ENCODE results near the gene C19orf18. TPM values are rescaled to one million over a fixed set of nuclear protein-coding genes. Genes with fewer than 3 reads are reported as not detected.

Gene C19orf18
- total and polyA plus RNA-seq, 2 of the 4 experiments (the other 2 are of a cell fraction) = 0.15 TPM; not detected in 1

GRCh38 chr19:57949296-57949695 lies 25.0 kb downstream of the C19orf18 start:
- POLR2A ChIA-PET (ENCODE audit: unreplicated experiment) = no interaction called here
- Histone ChIP-seq H3K27me3 (ENCODE audit: control insufficient read depth, insufficient read depth, low read length) (no peaks in the 10 kb centered on the region), H3K4ac (ENCODE audit: low read depth, low read length) (no peak overlapping the region), H3K4me1 (ENCODE audit: control insufficient read depth, insufficient read depth, low read length) (peaks cover 4% of the 10 kb centered on the region; the same call in 1 of the 2 replicates), H3K4me3 (ENCODE audit: insufficient read depth, low read depth, low read length) (no peak overlapping the region), H2AK9ac (replicated peaks; ENCODE audit: low read depth, low read length, poor library complexity) (no peak overlapping the region), H4K20me1 (ENCODE audit: insufficient read depth, low read length) (no peaks in the 10 kb centered on the region), H2AFZ (replicated peaks; ENCODE audit: low read length, poor library complexity) (no peak overlapping the region), H3K4me2 (ENCODE audit: low read depth, low read length) (no peak overlapping the region), H3K36me3 (ENCODE audit: control insufficient read depth, insufficient read depth, low read length) (peaks cover under 1% of the 10 kb centered on the region), H2BK15ac (ENCODE audit: low read depth, low read length) (no peak overlapping the region), H4K8ac (ENCODE audit: low read depth in 2 of 2, low read length in 2 of 2) (no peak overlapping the region), H3K9me1 (ENCODE audit: insufficient read depth, low read length) (0 out of 2 replicates have a peak, but pooled peaks cover 3% of the 10 kb centered on the region), H3K14ac (replicated peaks; ENCODE audit: low read depth, low read length) (no peak overlapping the region), H2BK5ac (ENCODE audit: low read depth, low read length, poor library complexity, severe bottlenecking) (no peak overlapping the region), H4K91ac (ENCODE audit: insufficient read depth, low read depth, low read length) (no peak overlapping the region), H3K9ac (ENCODE audit: low read depth, low read length) (no peak overlapping the region), H3K9me3 (ENCODE audit: control insufficient read depth, insufficient read depth, low read length) (peaks cover 30% of the 10 kb centered on the region), H2AK5ac (ENCODE audit: low read depth, low read length) (no peak overlapping the region), H2BK120ac (ENCODE audit: low read depth, low read length) (no peak overlapping the region), H3K27ac (ENCODE audit: insufficient read depth, low read length) (no peak overlapping the region), H3K23ac (ENCODE audit: low read depth, low read length) (no peak overlapping the region), H3K79me1 (ENCODE audit: low read depth in 1 of 2, low read length in 2 of 2) (peaks cover 16 to 17% of the 10 kb centered on the region in 2 experiments), H3K18ac (ENCODE audit: low read depth, low read length) (no peak overlapping the region), H3K56ac (ENCODE audit: extremely low read depth, insufficient read depth, low read length) (no peak overlapping the region), H4K5ac (ENCODE audit: low read depth, low read length) (no peak overlapping the region), H2BK20ac (ENCODE audit: low read depth, low read length) (no peak overlapping the region)
- TF ChIP-seq CHD1 (IDR thresholded peaks at IDR 0.05; ENCODE audit: low read depth, low read length) = no peak
- no peak for TF ChIP-seq CTCF (conservative IDR thresholded peaks at IDR 0.05; ENCODE audit: low read depth, low read length)
- TF ChIP-seq, protein P1, sequence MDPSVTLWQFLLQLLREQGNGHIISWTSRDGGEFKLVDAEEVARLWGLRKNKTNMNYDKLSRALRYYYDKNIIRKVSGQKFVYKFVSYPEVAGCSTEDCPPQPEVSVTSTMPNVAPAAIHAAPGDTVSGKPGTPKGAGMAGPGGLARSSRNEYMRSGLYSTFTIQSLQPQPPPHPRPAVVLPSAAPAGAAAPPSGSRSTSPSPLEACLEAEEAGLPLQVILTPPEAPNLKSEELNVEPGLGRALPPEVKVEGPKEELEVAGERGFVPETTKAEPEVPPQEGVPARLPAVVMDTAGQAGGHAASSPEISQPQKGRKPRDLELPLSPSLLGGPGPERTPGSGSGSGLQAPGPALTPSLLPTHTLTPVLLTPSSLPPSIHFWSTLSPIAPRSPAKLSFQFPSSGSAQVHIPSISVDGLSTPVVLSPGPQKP (IDR thresholded peaks at IDR 0.05; ENCODE audit: borderline replicate concordance, low read depth, low read length) = no peak
- no peak for TF ChIP-seq MAFK (IDR thresholded peaks at IDR 0.05; ENCODE audit: low read depth, low read length)
- no peak for TF ChIP-seq CEBPB (IDR thresholded peaks at IDR 0.05; ENCODE audit: low read depth, low read length)
- TF ChIP-seq SMC3 (IDR thresholded peaks at IDR 0.05; ENCODE audit: low read depth, low read length) = no peak
- no peak for TF ChIP-seq USF2 (IDR thresholded peaks at IDR 0.05; ENCODE audit: low read depth, low read length)
- TF ChIP-seq MAZ (IDR thresholded peaks at IDR 0.05; ENCODE audit: borderline replicate concordance, low read depth, low read length) = no peak
- no peak for DNase-seq
- ATAC-seq (ENCODE audit: low read depth) = no peak
- intact Hi-C loops (cut with micrococcal nuclease) = no loop called here
- BruUV-seq (replicated peaks) = no TSS peak
- in situ Hi-C loops (cut with MboI; ENCODE audit: low sequenced_read_pairs) = no loop called here
- WGBS, 2 experiments (ENCODE audit: extremely low coverage in 2 of 2, insufficient read length in 1 of 2) = 93% methylated on average over 10 of the region's 24 CpGs; no CpG with 5 or more reads in 1 of the 2 experiments
- dilution Hi-C loops (cut with HindIII; ENCODE audit: low sequenced_read_pairs, unreplicated experiment) = no loop called here
- CTCF ChIA-PET = no interaction called here

Data from IMR-90 (cell line).